NCI-H1092 (cell line): Measurements from ENCODE around the gene RAD51B.

Experiments used
- DNase-seq: peaks from one replicate; lab custom pipeline; 2025; lab: John Stamatoyannopoulos, UW

The RAD51B gene

GRCh38 chr14:68634332-68634731 lies 814.8 kb downstream of the RAD51B start:
- no peak for DNase-seq

GRCh38 chr14:68634874-68635595 lies 815.5 kb downstream of the RAD51B start:
- no peak for DNase-seq

- DNase-seq, result no peak
These were observed 817.0 kb downstream of the RAD51B start for GRCh38 chr14:68636597-68636996.

- no peak for DNase-seq
These were observed 817.8 kb downstream of the RAD51B start for GRCh38 chr14:68637106-68638021.

- no peak for DNase-seq
These were observed 818.8 kb downstream of the RAD51B start for GRCh38 chr14:68638141-68638999.

GRCh38 chr14:68639000-68639757 lies 819.6 kb downstream of the RAD51B start:
- DNase-seq, result no peak

GRCh38 chr14:68639758-68640574 lies 820.4 kb downstream of the RAD51B start:
- no peak for DNase-seq

- no peak for DNase-seq
These were observed 824.1 kb downstream of the RAD51B start for GRCh38 chr14:68643673-68644072.

- DNase-seq, result no peak
These were observed 824.5 kb downstream of the RAD51B start for GRCh38 chr14:68644101-68644500.

GRCh38 chr14:68645371-68645770 lies 825.8 kb downstream of the RAD51B start:
- DNase-seq, result no peak

GRCh38 chr14:68649476-68650189 lies 830.1 kb downstream of the RAD51B start:
- DNase-seq, result no peak

GRCh38 chr14:68650404-68650994 lies 830.9 kb downstream of the RAD51B start:
- no peak for DNase-seq

GRCh38 chr14:68651075-68651474 lies 831.5 kb downstream of the RAD51B start:
- no peak for DNase-seq

- no peak for DNase-seq
These were observed 832.3 kb downstream of the RAD51B start for GRCh38 chr14:68651652-68652432.

GRCh38 chr14:68652433-68652690 lies 832.8 kb downstream of the RAD51B start:
- DNase-seq, result no peak

GRCh38 chr14:68653108-68653507 lies 833.5 kb downstream of the RAD51B start:
- DNase-seq, result no peak

- DNase-seq, result no peak
These were observed 834.2 kb downstream of the RAD51B start for GRCh38 chr14:68653804-68654203.

GRCh38 chr14:68654471-68654941 lies 834.9 kb downstream of the RAD51B start:
- DNase-seq, result no peak
